IPS-18a (cell line): ENCODE measurements around the gene CLSTN2.

ENCODE experiments used
- H3K27ac ChIP-seq: one replicate; pipeline ENCODE4 v1.5.1; 2013; ENCODE audit warnings: low read length
- H3K27me3 ChIP-seq: one replicate; pipeline ENCODE4 v1.6.1; 2013; ENCODE audit warnings: mild to moderate bottlenecking, low read length; ENCODE audit not compliant: control insufficient read depth, insufficient read depth
- H3K36me3 ChIP-seq: one replicate; pipeline ENCODE4 v1.6.1; 2013; ENCODE audit warnings: low read depth, low read length; ENCODE audit not compliant: control insufficient read depth
- H3K4me1 ChIP-seq: one replicate; pipeline ENCODE4 v1.6.1; 2013; ENCODE audit warnings: low read depth, low read length; ENCODE audit not compliant: control insufficient read depth
- H3K4me3 ChIP-seq: one replicate; pipeline ENCODE4 v1.5.1; 2013; ENCODE audit warnings: low read length
- H3K9ac ChIP-seq: one replicate; pipeline ENCODE4 v1.6.1; 2013; ENCODE audit warnings: mild to moderate bottlenecking, low read length, moderate library complexity
- H3K9me3 ChIP-seq: one replicate; pipeline ENCODE4 v1.6.1; 2013; ENCODE audit warnings: low read depth, low read length; ENCODE audit not compliant: control insufficient read depth

Gene CLSTN2

GRCh38 chr3:140117096-140117526 lies 182.1 kb downstream of the CLSTN2 start:
- H3K4me3 ChIP-seq, result no peak overlapping the region
- no peaks in the 10 kb centered on the region for H3K4me1 ChIP-seq
- no peak overlapping the region for H3K9ac ChIP-seq
- no peak overlapping the region for H3K27ac ChIP-seq
- no peaks in the 10 kb centered on the region for H3K27me3 ChIP-seq
- H3K36me3 ChIP-seq, result no peaks in the 10 kb centered on the region
- H3K9me3 ChIP-seq, result no peaks in the 10 kb centered on the region

GRCh38 chr3:140122183-140122582 lies 187.2 kb downstream of the CLSTN2 start:
- Histone ChIP-seq H3K9ac (no peak overlapping the region), H3K4me1 (no peaks in the 10 kb centered on the region), H3K9me3 (no peaks in the 10 kb centered on the region), H3K36me3 (no peaks in the 10 kb centered on the region), H3K27me3 (no peaks in the 10 kb centered on the region), H3K27ac (no peak overlapping the region), H3K4me3 (no peak overlapping the region)

GRCh38 chr3:140128217-140128616 lies 193.2 kb downstream of the CLSTN2 start:
- H3K9ac ChIP-seq, result no peak overlapping the region
- no peaks in the 10 kb centered on the region for H3K27me3 ChIP-seq
- H3K27ac ChIP-seq, result no peak overlapping the region
- no peaks in the 10 kb centered on the region for H3K9me3 ChIP-seq
- H3K4me1 ChIP-seq, result peaks cover 4% of the 10 kb centered on the region
- no peaks in the 10 kb centered on the region for H3K36me3 ChIP-seq
- H3K4me3 ChIP-seq, result no peak overlapping the region

GRCh38 chr3:140128631-140129030 lies 193.6 kb downstream of the CLSTN2 start:
- Histone ChIP-seq H3K27ac (no peak overlapping the region), H3K27me3 (no peaks in the 10 kb centered on the region), H3K9ac (no peak overlapping the region), H3K4me3 (no peak overlapping the region), H3K36me3 (no peaks in the 10 kb centered on the region), H3K9me3 (no peaks in the 10 kb centered on the region), H3K4me1 (peaks cover 4% of the 10 kb centered on the region)

GRCh38 chr3:140129768-140130284 lies 194.8 kb downstream of the CLSTN2 start:
- H3K27me3 ChIP-seq, result no peaks in the 10 kb centered on the region
- H3K4me1 ChIP-seq, result peaks cover 4% of the 10 kb centered on the region
- H3K9ac ChIP-seq, result no peak overlapping the region
- H3K27ac ChIP-seq, result no peak overlapping the region
- H3K9me3 ChIP-seq, result no peaks in the 10 kb centered on the region
- H3K36me3 ChIP-seq, result no peaks in the 10 kb centered on the region
- no peak overlapping the region for H3K4me3 ChIP-seq

GRCh38 chr3:140131895-140132294 lies 196.9 kb downstream of the CLSTN2 start:
- H3K27ac ChIP-seq, result no peak overlapping the region
- H3K36me3 ChIP-seq, result no peaks in the 10 kb centered on the region
- no peak overlapping the region for H3K9ac ChIP-seq
- H3K4me3 ChIP-seq, result no peak overlapping the region
- H3K9me3 ChIP-seq, result no peaks in the 10 kb centered on the region
- H3K4me1 ChIP-seq, result peaks cover 12% of the 10 kb centered on the region
- H3K27me3 ChIP-seq, result no peaks in the 10 kb centered on the region

- H3K27me3 ChIP-seq, result no peaks in the 10 kb centered on the region
- no peaks in the 10 kb centered on the region for H3K36me3 ChIP-seq
- H3K9me3 ChIP-seq, result no peaks in the 10 kb centered on the region
- H3K4me1 ChIP-seq, result peaks cover 7% of the 10 kb centered on the region
- H3K9ac ChIP-seq, result no peak overlapping the region
- H3K4me3 ChIP-seq, result no peak overlapping the region
- no peak overlapping the region for H3K27ac ChIP-seq
Observed at GRCh38 chr3:140134231-140134965, 199.4 kb downstream of the CLSTN2 start.

- Histone ChIP-seq H3K9ac (no peak overlapping the region), H3K9me3 (no peaks in the 10 kb centered on the region), H3K4me1 (peaks cover 7% of the 10 kb centered on the region), H3K27me3 (no peaks in the 10 kb centered on the region), H3K4me3 (no peak overlapping the region), H3K27ac (no peak overlapping the region), H3K36me3 (no peaks in the 10 kb centered on the region)
Observed at GRCh38 chr3:140135461-140135860, 200.5 kb downstream of the CLSTN2 start.

- Histone ChIP-seq H3K9ac (no peak overlapping the region), H3K36me3 (no peaks in the 10 kb centered on the region), H3K4me1 (no peaks in the 10 kb centered on the region), H3K27ac (no peak overlapping the region), H3K27me3 (no peaks in the 10 kb centered on the region), H3K9me3 (no peaks in the 10 kb centered on the region), H3K4me3 (no peak overlapping the region)
Observed at GRCh38 chr3:140143367-140144069, 208.5 kb downstream of the CLSTN2 start.

- H3K4me1 ChIP-seq, result no peaks in the 10 kb centered on the region
- no peaks in the 10 kb centered on the region for H3K27me3 ChIP-seq
- H3K9me3 ChIP-seq, result no peaks in the 10 kb centered on the region
- no peak overlapping the region for H3K9ac ChIP-seq
- no peak overlapping the region for H3K4me3 ChIP-seq
- no peak overlapping the region for H3K27ac ChIP-seq
- no peaks in the 10 kb centered on the region for H3K36me3 ChIP-seq
Observed at GRCh38 chr3:140145528-140145927, 210.5 kb downstream of the CLSTN2 start.

- Histone ChIP-seq H3K36me3 (no peaks in the 10 kb centered on the region), H3K9ac (no peak overlapping the region), H3K4me1 (no peaks in the 10 kb centered on the region), H3K27me3 (no peaks in the 10 kb centered on the region), H3K4me3 (no peak overlapping the region), H3K27ac (no peak overlapping the region), H3K9me3 (no peaks in the 10 kb centered on the region)
Observed at GRCh38 chr3:140146668-140147067, 211.7 kb downstream of the CLSTN2 start.
